ENCODE measurements around the gene SLC49A3. TPM values are rescaled to one million over a fixed set of nuclear protein-coding genes. Genes with fewer than 3 reads are reported as not detected.

SLC49A3 gene
- total RNA-seq, 1 experiment from 2014 or later: 0.47 TPM

GRCh38 chr4:734951-735350 is 46.0 kb upstream of the SLC49A3 start:
- Histone ChIP-seq H3K4me1 (ENCODE audit: insufficient read depth, low read length, poor library complexity, severe bottlenecking) (no peaks in the 10 kb centered on the region), H3K27ac (ENCODE audit: low read depth, low read length, poor library complexity, severe bottlenecking) (no peak overlapping the region), H3K36me3 (ENCODE audit: insufficient read depth, low read length, poor library complexity, severe bottlenecking) (peaks cover 66% of the 10 kb centered on the region), H3K4me3 (ENCODE audit: low read depth, low read length, poor library complexity, severe bottlenecking) (no peak overlapping the region), H3K27me3 (replicated peaks; ENCODE audit: insufficient read depth, low read depth, low read length, poor library complexity) (no peaks in the 10 kb centered on the region), H3K9me3 (ENCODE audit: low read depth, low read length, poor library complexity, severe bottlenecking) (no peaks in the 10 kb centered on the region)
- TF ChIP-seq CTCF (conservative IDR thresholded peaks at IDR 0.05; ENCODE audit: low read depth, low read length) (no peak), EZH2 (IDR thresholded peaks at IDR 0.05; ENCODE audit: borderline replicate concordance, low read depth, low read length, poor library complexity, severe bottlenecking) (no peak)
- ChIA-PET POLR2A (ENCODE audit: low non-redundant PET) (no interaction called here), CTCF (no interaction called here)
- DNase-seq (ENCODE audit: low spot score): no peak
- intact Hi-C loops (cut with micrococcal nuclease; ENCODE audit: unreplicated experiment): no loop called here
- BruUV-seq (replicated peaks): no TSS peak

DNA sequence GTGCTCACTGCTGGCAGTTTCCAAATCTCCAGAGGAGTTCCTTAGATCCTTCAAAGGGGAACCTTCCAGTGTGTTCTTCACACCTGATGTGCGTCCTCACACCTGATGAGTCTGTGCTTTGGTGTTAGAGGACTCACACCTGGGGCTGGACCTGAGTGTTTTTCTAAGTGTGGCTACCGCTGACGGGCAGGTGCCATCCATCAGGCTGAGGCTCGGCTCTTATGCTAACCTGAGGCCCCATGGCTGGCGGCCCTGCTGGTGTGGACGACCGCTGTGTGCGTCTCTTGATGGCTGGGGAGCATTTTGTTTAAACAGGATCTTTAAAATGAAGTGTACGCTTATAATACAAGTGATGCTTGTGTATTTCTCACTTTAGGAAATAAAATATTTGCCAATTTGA is 45.1 kb upstream of the SLC49A3 start:
- Histone ChIP-seq H3K4me3 (ENCODE audit: low read depth, low read length, poor library complexity, severe bottlenecking) (no peak overlapping the region), H3K27me3 (replicated peaks; ENCODE audit: insufficient read depth, low read depth, low read length, poor library complexity) (no peaks in the 10 kb centered on the region), H3K4me1 (ENCODE audit: insufficient read depth, low read length, poor library complexity, severe bottlenecking) (no peaks in the 10 kb centered on the region), H3K36me3 (ENCODE audit: insufficient read depth, low read length, poor library complexity, severe bottlenecking) (peaks cover 60% of the 10 kb centered on the region), H3K27ac (ENCODE audit: low read depth, low read length, poor library complexity, severe bottlenecking) (no peak overlapping the region), H3K9me3 (ENCODE audit: low read depth, low read length, poor library complexity, severe bottlenecking) (no peaks in the 10 kb centered on the region)
- CTCF ChIA-PET: no interaction called here
- POLR2A ChIA-PET (ENCODE audit: low non-redundant PET): no interaction called here
- no peak for TF ChIP-seq EZH2 (IDR thresholded peaks at IDR 0.05; ENCODE audit: borderline replicate concordance, low read depth, low read length, poor library complexity, severe bottlenecking)
- no peak for TF ChIP-seq CTCF (conservative IDR thresholded peaks at IDR 0.05; ENCODE audit: low read depth, low read length)
- BruUV-seq (replicated peaks): no TSS peak
- DNase-seq (ENCODE audit: low spot score): no peak
- intact Hi-C loops (cut with micrococcal nuclease; ENCODE audit: unreplicated experiment): no loop called here

GRCh38 chr4:733631-733980 is 44.7 kb upstream of the SLC49A3 start:
- no peaks in the 10 kb centered on the region for H3K4me1 ChIP-seq (ENCODE audit: insufficient read depth, low read length, poor library complexity, severe bottlenecking)
- no peaks in the 10 kb centered on the region for H3K9me3 ChIP-seq (ENCODE audit: low read depth, low read length, poor library complexity, severe bottlenecking)
- DNase-seq (ENCODE audit: low spot score): no peak
- ChIA-PET CTCF (no interaction called here), POLR2A (ENCODE audit: low non-redundant PET) (no interaction called here)
- H3K36me3 ChIP-seq (ENCODE audit: insufficient read depth, low read length, poor library complexity, severe bottlenecking): peaks cover 57% of the 10 kb centered on the region
- intact Hi-C loops (cut with micrococcal nuclease; ENCODE audit: unreplicated experiment): no loop called here
- TF ChIP-seq CTCF (conservative IDR thresholded peaks at IDR 0.05; ENCODE audit: low read depth, low read length): no peak
- H3K27ac ChIP-seq (ENCODE audit: low read depth, low read length, poor library complexity, severe bottlenecking): no peak overlapping the region
- no TSS peak for BruUV-seq (replicated peaks)
- H3K4me3 ChIP-seq (ENCODE audit: low read depth, low read length, poor library complexity, severe bottlenecking): no peak overlapping the region
- H3K27me3 ChIP-seq (replicated peaks; ENCODE audit: insufficient read depth, low read depth, low read length, poor library complexity): no peaks in the 10 kb centered on the region

Data from A673 (cell line).